ENCODE measurements around the gene NEK6.

NEK6 gene

DNA sequence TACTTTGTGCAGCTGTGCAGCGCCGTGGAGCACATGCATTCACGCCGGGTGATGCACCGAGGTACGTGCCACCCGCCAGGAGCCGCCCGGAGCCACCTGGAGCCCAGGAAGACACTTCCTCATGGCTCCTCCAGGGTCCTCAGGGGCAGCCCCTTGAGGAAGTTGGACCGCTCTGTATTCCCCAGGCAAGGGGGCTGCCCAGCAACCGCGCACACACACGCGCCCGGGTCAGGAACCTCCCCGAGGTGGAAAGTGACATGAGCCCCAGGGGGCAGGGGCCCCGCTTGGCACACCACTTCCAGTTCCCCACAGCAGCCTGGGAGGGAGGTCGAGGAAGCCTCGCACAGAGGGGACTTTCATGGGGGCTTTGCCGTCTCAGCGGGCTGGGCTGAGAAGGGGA, 68.6 kb downstream of the NEK6 start:
- DNase-seq, result no peak

DNA sequence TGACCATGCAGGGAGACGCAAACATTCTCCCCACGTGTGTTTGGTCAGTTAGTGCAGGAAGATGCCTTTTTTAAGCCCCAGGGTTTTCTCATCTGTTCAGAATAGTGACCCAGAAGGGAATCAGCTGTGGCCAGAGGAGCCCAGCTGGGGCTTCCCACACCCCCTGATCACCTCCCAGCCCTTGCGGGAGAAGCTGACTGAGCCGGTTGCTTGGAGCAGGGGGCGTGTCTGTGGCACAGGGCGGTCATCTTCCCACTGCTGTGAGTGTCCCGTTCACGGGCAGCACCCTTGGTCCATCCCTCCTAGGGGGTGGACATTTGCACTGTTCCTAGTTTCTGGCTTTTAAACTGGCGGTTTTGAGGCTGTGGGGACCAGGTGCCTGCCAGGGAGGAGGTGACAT, 69.7 kb downstream of the NEK6 start:
- no peak for DNase-seq

DNA sequence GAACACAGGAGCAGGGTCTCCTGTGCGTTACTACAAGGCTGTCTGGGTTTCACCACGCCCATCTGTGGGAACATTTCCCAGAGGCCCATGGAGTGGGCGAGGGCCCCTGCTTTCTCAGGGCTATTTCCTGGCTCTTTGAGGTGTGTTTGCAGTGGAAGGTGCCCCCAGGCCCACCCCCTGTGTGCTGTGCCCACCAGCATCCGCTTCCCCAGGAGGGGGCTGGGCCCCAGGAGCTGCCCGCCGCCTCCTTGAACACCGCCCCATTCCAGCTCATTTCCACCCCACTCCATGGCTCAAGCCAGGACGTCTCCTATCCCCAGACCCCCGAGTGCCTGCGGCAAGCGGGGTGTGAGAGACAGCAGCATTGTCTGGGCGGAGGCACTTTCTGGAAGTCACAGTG, 70.5 kb downstream of the NEK6 start:
- no peak for DNase-seq

DNA sequence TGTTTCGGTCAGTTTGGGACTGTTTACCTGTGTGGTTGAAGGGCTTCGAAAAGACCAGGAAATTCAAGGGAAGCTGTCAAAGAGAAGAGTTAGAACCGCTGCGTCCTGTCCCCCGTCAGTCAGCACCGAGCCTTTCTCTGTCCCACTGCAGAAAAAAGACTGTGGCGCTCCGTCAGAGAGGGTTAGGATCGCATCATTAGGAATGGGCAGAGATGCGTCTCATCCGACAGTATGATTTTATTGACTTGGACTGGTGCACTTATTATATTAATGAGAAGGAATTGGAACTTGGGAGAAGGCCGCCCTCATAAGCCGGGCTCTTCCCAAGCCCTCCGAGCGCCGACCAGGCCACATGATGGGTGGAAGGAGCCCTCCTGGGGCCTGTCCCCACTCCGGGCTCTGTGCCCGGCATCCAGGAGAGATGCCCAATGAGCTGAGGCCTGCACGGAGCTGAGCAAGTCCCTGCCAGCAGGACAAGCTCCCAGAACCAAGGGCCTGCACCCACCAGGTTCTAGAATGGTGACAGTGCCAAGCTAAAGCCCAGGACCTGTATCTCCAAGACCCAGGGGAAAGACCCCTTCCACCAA, 71.5 kb downstream of the NEK6 start:
- DNase-seq, result no peak

DNA sequence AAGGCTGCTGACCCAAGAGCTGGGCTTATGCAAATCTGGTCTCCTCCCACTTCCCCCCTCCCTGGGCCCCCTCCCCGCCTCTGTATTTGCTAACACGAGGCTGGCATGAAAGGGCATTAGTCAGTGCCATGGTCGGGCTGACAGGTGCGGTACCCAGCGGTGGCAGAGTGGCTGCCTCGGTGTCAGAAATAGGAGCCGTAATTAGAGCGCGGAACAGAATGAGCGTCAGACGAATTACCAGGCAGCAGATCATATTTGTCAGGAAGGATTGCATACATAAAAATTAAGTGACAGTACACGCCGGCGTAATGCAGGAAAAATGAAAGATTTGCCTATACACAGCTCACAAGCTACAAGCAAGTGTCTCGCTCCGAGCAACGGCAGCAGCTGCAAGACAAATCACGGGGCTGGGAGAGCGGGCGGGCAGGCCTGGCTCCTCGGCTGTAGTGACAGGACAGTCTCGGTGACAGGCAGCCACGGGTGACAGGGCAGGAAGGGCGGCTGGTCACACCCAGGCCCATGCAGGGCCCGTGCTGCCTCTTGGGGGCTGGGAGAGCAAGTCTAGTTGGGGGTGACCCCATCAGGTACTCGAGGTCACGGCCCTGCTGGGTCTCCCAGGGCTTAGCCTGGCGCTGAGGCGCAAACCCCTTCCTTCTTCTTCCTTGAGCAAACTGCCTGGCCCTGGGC, 72.4 kb downstream of the NEK6 start:
- DNase-seq, result no peak

DNA sequence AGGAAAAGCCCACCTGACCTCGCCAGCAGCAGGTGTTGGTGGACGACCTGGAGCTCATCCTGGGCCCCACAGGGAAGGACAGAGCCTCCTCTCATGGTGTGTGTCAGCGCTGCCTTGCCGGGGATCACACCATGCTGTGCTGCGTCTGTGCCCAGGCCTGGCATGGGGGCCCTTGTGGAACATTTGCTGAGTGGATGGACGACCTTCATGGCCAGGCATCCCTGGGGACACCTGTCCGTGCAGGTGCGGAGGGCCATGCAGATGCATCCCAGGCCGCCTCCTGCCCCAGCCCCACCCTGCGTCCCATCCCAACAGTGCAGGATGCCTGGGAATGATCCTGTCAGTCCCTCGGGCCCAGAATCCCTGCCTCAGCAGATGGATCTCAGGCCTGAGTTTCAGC, 73.8 kb downstream of the NEK6 start:
- DNase-seq, result no peak

DNA sequence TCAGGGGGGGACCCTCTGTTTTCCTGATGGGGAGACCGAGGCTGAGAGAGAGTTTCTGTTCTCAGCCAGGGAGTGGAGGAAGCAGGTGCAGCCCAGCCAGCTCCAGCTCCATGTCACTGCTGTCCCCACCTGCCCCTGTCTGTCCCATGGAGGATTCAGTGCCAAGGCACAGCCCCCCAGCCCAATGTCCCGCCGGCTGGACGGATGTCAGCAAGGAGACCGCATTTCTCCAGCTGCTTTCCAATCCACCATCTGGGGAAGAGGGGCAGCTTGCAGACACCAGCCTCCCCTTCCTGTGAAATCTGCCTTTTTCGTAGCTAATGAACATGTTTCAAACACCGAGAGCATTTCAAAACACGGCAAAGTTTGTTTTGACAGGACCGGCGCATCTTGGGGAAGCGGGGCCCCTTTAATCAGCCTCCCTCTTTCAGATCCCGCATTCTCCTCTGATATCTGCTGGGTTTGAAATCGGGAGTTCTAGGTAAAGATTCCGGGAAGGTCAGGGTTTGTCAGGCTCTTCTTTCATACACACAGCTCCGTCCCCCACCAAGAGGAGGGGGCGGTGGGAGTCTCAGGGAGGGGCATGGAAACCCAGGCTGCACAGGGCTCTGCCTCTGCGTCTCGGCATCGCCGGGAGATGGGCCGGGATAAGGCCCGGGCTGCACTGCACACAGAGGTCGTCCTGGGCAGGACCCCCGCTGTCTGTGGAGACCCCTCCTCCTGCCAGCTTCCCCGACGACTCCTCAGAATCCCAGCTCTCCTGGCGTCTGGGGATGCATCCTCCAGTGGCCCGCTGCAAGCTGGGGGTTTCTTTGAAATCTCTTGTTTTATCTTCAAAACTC, 74.8 kb downstream of the NEK6 start:
- DNase-seq, result no peak

DNA sequence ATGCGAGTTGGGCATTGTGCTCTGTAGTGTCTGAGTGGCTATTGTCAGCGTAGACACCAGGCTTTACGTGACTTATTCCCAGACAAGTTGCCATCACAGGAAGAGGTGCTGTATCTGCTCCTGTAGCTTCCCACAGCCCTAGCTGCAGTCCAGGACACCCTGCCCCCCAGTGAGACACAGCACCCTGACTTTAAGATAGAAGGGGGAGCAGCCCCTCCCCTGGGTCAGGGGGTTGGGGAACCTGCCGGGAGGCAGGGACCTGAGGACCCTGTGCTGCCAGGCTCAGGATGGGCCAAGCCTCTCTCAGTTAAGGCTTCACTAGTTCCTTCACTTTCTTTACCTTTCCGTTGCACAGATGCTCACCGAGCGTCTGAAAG, 75.4 kb downstream of the NEK6 start:
- no peak for DNase-seq

DNA sequence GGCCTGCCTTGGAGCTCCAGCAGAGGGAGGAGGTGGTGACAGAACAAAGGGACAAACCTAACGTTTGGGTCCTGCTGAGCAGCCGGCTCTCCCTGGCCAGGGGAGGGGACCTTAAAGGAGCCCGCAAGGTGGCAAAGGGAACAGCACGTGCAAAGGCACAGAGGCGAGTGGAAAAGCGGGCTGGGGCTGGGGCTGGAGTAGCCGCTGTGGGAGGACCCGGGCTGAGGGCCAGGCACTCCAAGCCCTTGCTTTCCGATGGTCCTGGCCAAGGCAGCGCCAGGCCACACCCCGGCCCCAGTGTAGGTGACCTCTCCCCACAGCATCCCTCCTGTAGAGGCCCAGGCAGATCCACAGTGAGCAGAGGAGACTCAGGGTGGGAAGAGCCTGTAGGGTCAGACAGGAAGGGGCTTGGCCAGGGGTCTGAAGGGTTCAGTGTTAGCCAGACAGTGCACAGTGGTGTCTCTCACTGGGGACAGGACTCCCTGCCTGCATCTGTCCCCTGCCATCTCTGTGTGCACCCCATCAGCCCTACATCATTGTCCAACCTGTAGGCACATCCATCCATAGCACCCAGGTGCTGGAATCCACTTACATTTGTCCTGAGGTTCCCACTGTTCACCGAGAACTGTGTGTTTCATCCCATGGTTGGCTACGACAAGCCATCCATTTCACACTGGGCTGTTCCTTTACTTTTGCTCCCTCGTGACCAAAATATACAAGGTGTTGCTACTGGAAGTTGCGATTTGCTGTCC, 77.0 kb downstream of the NEK6 start:
- no peak for DNase-seq

DNA sequence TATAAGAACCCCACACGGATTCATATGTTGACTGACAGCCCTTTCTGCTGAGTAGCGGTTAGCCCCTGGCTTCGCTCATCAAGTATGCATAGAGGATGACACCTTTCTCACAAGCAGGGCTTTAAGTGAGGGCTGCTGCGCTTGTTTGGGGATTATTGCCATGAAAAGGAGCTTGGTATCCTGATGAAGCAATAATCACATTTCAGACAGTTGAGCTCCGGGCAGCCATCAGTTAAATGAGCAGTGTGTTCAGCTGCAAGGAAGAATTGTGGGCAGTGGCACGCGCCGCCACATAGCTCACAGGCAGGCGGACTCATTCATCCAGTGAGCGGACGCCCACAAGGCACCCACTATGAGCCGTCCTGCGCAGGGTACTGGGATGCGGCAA, 77.6 kb downstream of the NEK6 start:
- DNase-seq, result no peak

DNA sequence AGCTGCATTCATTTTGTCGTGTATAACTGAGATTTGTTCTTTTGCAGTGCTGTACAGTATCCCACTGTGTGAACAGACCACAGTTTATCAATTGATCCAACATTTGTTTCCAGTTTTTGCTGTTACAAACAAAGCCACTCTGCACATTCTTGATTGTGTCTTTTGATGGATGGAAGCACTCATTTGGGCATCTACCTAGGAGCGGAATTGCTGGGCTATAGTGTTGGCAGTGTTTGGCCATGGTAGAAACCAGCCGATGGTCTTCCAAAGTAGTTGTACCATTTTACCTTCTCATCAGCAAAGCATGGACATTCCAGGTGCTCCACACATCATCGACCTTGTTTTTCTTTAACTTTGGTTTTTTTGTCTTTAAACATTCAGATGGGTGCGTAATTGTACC, 79.8 kb downstream of the NEK6 start:
- no peak for DNase-seq

DNA sequence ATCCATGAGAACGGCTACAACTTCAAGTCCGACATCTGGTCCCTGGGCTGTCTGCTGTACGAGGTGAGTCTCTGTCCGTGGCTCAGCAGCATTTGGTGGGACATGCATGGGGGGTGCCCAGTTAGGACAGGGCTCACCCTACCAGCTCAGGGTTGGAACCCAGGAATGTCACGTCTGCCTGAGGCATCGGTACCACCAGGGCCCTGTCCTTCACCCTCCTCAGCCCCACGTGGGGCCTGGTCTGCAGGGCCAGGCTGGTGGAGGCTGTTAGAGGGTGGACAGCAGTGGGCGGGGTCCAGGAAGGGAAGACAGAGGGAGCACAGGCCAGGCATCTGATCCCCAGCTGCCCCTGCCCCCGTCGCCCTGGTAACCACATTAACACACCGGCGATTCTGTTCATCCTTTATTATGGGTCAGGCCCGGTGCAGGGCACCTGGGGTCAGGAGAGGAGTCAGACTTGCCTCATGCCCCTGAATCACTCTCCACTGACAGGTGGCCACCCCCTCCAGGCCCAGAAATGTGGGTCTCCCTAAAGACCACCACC, 81.9 kb downstream of the NEK6 start:
- no peak for DNase-seq

DNA sequence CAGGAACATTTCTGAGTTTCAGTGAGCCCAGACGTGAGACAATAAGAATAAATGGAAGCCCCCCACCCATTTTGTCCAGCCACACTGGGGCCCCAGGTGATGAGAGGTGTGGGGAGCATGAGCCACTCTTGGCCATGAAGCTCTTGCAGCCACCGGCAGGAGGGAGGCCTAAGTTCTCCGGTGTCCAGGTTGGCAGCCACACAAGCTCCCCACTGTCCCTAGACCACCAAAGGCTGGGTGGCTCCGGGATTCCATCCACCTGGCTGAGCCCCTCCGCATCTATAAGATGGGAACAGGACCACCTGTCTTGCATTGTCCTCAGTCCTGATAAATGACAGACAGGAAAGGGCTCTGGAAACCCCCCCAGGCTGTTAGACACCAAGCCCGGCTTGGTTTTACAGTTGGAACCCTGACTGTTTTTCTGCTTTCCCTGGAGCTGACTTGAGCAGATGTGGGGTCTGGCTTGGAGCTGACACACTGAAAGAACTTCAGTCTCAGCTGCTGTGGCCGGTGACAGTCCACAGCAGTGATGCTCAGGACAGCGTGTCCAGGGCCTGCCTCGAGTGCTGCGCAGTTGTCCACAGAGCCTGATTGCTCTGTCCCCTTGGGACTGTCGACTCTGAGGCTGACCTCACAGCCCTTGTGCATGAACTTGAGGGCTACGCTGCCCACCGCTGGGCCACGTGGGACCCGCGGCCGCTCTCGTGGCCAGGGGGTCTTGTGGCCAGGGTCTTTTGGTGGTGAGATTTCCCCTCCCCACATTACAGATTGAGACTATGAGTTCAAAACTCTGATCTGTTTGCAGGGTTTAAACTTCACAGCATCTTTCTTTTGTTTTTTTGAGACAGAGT, 82.7 kb downstream of the NEK6 start:
- no peak for DNase-seq

DNA sequence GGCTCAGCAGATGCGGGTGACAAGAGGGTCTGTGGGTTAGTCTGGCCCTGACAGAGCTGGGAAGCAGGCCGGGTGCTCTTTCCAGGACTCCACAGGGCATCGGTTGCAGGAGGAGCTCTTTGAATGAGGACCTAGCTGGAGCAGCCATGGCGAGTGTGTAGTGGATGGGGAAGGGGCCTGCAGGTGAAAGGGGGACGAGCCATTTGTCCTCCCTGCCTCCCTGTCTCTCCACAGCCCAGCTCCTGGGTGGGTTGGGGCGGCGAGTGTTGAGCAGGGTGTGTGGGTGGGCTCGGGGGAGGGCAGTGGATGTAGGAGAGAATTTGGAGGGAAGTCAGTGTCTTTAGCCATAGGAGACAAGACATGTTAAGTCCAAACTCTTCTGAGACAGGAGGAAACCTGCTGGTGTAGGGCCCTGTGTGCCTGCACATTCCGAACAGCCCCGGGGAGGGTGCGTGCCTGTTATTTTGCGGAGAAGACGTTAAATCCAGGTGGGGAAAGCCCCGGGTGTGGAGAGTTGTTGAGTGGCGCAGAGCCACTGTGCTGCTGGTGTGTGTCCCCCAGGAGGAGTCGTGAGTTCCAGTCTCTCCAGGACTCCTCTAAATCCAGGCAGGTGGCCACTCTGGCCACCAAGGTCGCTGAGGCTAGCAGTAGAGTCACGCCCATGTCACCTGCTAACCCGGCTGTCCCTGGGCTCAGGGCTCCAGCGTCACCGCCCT, 83.9 kb downstream of the NEK6 start:
- no peak for DNase-seq

DNA sequence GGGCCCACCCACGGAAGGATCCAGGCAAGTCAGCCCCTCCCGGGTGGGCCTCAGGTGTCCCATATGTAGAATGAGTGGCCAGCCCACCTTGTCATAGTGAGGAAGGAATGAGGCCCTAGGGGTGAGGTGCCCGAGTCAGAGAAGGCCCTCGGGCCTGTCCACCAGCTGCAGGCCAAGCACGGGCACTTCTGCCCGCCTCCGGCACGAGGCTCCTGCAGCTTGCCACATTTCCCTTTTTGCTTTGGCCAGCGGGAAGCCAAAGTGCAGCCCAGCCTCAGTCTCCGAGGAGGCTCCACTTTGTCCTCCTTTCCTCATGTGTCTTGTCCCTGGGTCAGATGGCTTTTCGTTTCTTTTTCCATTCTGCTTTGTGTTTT, 84.6 kb downstream of the NEK6 start:
- DNase-seq, result no peak

DNA sequence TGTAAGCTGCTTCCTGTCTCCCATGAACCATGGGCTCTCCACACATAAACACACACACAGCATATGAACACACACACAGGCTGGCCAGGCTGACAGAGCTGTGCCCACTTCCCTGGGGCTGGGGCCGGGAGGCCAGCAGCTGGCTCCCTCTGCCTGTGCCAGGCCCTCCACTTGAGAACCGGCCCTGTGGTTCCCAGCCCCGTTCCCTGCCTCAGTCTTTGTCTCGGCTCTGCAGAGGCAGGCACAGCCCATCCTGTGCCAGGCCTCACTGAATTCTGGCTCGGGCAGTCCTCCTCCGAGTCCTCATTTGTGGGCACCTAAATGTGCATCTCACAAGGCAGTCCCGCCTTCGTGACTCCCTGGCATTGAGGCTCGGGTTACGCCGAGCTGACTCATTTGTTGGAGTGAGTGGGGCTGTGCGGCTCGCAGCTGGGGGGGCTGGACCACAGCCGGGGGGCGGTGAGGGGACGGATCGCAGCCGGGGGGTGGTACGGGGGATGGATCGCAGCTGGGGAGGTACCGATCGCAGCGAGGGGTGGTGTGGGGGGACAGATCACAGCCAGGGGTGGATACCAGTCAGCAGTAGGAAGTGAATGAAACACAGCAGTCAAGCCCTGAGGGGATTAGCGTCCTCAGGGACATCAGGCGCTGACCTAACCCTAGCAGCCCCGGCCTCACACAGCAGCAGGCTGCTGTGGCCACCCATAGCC, 85.2 kb downstream of the NEK6 start:
- peak; percentile 82 for DNase-seq

DNA sequence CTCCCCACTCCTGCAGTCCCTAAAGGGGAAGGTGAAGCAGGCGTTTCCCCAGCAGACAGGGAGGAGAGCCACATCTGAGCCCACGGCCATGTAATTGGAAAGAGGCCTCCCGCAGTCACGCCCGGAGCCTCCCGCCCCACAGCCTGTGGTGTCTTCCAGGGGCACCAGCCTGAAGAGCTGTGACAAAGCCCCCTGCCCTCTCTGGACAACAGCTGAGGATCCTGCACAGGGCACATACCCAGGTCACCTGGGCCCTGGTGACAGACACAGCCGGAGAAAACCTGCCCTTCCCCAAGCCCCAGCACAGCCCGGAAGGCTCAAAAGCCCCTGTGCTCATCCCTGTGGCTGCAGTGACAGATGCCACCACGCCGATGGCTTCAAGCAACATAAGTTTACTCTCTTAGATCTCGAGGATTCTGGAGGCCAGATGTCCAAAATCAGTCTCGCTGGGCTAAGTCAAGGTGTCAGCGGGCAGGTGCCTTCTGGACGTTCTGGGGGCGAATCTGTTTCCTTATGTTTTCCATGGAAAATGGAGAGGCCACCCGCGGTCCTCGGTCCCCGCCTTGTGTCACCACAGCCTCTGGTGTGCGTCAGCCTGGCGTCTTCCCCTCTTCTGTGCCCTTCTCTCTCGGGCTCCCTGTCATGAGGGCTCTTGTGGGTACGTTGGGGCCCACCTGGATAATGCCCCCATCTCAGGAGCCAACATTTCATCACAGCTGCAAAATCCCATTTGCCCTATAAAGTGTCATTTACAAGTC, 86.0 kb downstream of the NEK6 start:
- no peak for DNase-seq

DNA sequence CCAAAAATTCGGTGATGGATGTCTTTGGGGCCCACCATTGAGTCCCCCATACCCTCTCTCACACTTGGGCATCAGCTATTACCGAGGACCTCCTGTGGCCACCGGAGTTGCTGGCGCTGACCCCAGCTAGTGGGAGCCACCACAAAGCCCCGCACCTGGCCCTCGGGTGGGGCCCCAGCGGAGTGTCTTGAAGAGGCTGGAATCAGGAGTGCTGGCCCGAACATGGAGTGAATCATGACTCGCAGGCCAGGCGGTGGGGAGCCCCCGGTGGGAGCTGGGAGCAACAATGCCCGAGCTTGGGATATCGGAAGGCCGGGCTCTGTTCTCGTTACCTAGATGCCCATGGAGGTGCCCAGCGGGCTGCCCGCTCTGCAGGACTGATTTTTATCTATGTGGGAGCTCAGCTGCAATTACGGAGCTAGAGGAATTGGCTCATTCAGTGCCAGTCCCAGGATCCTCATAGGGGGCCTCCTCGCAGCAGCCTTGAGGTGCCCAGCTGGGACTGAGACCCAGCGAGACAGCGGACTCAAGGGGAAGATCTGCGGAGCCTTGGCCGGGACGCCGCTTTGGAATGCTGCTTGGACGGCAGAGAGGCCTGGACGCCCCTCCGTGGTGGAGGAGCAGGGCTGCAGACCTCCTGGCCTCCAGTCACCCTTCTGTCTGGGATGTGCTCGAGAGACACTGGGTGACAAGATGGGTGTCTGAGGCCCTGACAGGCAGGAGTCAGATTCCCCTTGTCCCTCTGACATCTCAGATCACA, 86.7 kb downstream of the NEK6 start:
- no peak for DNase-seq

DNA sequence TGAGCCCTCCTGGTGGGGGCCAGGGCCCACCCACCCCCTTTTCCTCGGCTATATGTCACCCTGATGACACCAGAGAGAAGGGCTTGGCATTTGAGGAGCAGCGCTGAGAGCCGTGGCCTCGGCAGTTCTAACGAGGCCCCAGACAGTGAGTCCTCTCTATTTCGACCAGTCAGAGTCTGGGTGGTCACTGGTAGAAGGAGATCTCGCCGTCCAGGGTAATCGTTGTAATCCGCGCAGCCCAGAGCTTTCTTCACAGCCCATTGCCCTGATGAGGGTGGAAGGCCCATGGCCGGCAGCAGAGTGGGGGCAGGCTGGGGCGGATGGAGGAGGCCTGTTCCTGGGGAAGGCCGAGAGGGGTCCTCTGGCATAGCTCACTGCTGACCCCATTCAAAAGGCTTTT, 87.3 kb downstream of the NEK6 start:
- DNase-seq, result no peak
